ENCODE measurements around the gene CCDC190. TPM values are rescaled to one million over a fixed set of nuclear protein-coding genes. Genes with fewer than 3 reads are reported as not detected.

CCDC190 gene
- total and polyA plus RNA-seq, 9 of the 15 experiments (the other 6 are each of a cell fraction or from before 2014, with no cell fraction given), result not detected

DNA sequence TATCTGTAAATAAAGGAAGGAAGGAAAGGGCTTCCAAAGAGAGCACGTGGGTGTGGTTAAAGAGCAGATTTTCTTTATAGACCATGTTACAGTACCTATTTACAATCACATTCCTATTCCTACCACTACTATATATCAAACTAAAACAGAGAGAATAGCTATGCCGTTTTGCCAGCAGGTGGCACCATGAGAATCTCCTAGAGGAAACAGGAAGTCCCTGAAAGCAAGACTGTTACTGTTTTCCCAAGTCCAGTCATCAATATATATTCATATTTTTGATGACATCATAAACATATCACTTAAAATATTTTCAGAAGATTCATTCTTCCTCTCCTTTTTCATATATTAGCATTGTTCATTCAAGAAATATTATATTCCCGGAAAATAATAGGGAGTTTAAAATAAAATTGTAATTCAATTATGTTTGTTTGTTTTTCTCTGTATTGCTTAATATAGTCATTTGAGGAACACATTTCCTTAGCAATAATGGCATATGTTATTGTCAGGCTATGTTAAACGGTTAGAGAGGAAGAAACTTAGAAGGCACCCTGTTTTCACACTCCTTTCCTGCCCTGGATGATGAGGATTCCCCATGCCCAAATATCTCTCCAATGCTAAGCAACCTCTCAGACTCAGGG lies 6.6 kb downstream of the CCDC190 start (continued):
- TF ChIP-seq, protein P1, sequence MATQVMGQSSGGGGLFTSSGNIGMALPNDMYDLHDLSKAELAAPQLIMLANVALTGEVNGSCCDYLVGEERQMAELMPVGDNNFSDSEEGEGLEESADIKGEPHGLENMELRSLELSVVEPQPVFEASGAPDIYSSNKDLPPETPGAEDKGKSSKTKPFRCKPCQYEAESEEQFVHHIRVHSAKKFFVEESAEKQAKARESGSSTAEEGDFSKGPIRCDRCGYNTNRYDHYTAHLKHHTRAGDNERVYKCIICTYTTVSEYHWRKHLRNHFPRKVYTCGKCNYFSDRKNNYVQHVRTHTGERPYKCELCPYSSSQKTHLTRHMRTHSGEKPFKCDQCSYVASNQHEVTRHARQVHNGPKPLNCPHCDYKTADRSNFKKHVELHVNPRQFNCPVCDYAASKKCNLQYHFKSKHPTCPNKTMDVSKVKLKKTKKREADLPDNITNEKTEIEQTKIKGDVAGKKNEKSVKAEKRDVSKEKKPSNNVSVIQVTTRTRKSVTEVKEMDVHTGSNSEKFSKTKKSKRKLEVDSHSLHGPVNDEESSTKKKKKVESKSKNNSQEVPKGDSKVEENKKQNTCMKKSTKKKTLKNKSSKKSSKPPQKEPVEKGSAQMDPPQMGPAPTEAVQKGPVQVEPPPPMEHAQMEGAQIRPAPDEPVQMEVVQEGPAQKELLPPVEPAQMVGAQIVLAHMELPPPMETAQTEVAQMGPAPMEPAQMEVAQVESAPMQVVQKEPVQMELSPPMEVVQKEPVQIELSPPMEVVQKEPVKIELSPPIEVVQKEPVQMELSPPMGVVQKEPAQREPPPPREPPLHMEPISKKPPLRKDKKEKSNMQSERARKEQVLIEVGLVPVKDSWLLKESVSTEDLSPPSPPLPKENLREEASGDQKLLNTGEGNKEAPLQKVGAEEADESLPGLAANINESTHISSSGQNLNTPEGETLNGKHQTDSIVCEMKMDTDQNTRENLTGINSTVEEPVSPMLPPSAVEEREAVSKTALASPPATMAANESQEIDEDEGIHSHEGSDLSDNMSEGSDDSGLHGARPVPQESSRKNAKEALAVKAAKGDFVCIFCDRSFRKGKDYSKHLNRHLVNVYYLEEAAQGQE (IDR thresholded peaks at IDR 0.05; ENCODE audit: borderline replicate concordance), result peak; percentile 54; the same call in 1 of the 2 replicates
- TF ChIP-seq, protein P1 (CRISPR knock-in tag; IDR thresholded peaks at IDR 0.05; ENCODE audit: low read depth), result no peak
- 0 out of 4 replicates have a peak, but pooled peaks have one; percentile 45 to 46 for TF ChIP-seq FOXK2 (conservative IDR thresholded peaks at IDR 0.05 in 1 of 2, IDR thresholded peaks at IDR 0.05 in 1 of 2; ENCODE audit: low read depth in 2 of 2)
- TF ChIP-seq, protein P2, sequence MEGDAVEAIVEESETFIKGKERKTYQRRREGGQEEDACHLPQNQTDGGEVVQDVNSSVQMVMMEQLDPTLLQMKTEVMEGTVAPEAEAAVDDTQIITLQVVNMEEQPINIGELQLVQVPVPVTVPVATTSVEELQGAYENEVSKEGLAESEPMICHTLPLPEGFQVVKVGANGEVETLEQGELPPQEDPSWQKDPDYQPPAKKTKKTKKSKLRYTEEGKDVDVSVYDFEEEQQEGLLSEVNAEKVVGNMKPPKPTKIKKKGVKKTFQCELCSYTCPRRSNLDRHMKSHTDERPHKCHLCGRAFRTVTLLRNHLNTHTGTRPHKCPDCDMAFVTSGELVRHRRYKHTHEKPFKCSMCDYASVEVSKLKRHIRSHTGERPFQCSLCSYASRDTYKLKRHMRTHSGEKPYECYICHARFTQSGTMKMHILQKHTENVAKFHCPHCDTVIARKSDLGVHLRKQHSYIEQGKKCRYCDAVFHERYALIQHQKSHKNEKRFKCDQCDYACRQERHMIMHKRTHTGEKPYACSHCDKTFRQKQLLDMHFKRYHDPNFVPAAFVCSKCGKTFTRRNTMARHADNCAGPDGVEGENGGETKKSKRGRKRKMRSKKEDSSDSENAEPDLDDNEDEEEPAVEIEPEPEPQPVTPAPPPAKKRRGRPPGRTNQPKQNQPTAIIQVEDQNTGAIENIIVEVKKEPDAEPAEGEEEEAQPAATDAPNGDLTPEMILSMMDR (IDR thresholded peaks at IDR 0.05 in 2 of 3, conservative IDR thresholded peaks at IDR 0.05 in 1 of 3; ENCODE audit: insufficient read depth in 2 of 3, low read depth in 1 of 3, low read length in 3 of 3), result peak; percentile 72 to 91 (median 78)
- TF ChIP-seq RAD21 (CRISPR knock-in tag; conservative IDR thresholded peaks at IDR 0.05 in 1 of 2, IDR thresholded peaks at IDR 0.05 in 1 of 2), result peak; percentile 73 to 86
- TF ChIP-seq CEBPG (CRISPR knock-in tag; IDR thresholded peaks at IDR 0.05), result no peak
- peak; percentile 43 to 64; a peak in 3 of 4 replicates for TF ChIP-seq CEBPG (tag; conservative IDR thresholded peaks at IDR 0.05 in 1 of 2, IDR thresholded peaks at IDR 0.05 in 1 of 2)
- peak; percentile 64; the same call in 1 of the 2 replicates for TF ChIP-seq ATF7 (IDR thresholded peaks at IDR 0.05)
- peak; percentile 79 for TF ChIP-seq ELF1 (tag; IDR thresholded peaks at IDR 0.05)
- TF ChIP-seq SMC3 (conservative IDR thresholded peaks at IDR 0.05; ENCODE audit: insufficient read depth, low read depth, low read length), result peak; percentile 63
- TF ChIP-seq, protein P3, sequence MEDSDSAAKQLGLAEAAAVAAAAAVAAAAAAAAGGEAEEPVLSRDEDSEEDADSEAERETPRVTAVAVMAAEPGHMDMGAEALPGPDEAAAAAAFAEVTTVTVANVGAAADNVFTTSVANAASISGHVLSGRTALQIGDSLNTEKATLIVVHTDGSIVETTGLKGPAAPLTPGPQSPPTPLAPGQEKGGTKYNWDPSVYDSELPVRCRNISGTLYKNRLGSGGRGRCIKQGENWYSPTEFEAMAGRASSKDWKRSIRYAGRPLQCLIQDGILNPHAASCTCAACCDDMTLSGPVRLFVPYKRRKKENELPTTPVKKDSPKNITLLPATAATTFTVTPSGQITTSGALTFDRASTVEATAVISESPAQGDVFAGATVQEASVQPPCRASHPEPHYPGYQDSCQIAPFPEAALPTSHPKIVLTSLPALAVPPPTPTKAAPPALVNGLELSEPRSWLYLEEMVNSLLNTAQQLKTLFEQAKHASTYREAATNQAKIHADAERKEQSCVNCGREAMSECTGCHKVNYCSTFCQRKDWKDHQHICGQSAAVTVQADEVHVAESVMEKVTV (CRISPR knock-in tag; IDR thresholded peaks at IDR 0.05), result peak; percentile 73
- TF ChIP-seq KLF16 (IDR thresholded peaks at IDR 0.05), result 0 out of 2 replicates have a peak, but pooled peaks have one; percentile 6
- peak; percentile 59 for TF ChIP-seq GABPA (tag; conservative IDR thresholded peaks at IDR 0.05; ENCODE audit: low read depth)
- TF ChIP-seq CEBPB (tag; IDR thresholded peaks at IDR 0.05), result peak; percentile 38; the same call in 1 of the 2 replicates

Data from K562 (cell line).